ENCODE measurements around the gene PTPRCAP.

- TF ChIP-seq CTCF (IDR thresholded peaks at IDR 0.05; ENCODE audit: low read length) (no peak), EZH2 (optimal IDR thresholded peaks at IDR 0.05; ENCODE audit: low read depth, low read length) (no peak)
These were observed 44.0 kb downstream of the PTPRCAP start for GRCh38 chr11:67393437-67393836.

Measured in MM.1S (cell line).